Activated CD4-positive, alpha-beta T cell treated with anti-CD3 and anti-CD28 coated beads for 36 hours (primary cell): ENCODE data around the gene GRID1. TPM values are rescaled to one million over a fixed set of nuclear protein-coding genes. Genes with fewer than 3 reads are reported as not detected.
"Not testable (repeated sequence)": the region's sequence is repeated elsewhere in the genome, so short reads cannot be mapped to it uniquely, and the experiment has no call there.

Experiments used
- ATAC-seq: fragments of 200-7000 bp; cut with Tn5 transposase; one replicate; pipeline ENCODE4 v1.10.0; 2021; ENCODE audit warnings: mild to moderate bottlenecking, moderate library complexity
- CTCF ChIA-PET: fragments of 350-600 bp; sonication (Branson Sonifier 250); formaldehyde crosslinking; loops from one replicate; lab custom pipeline; 2021; ENCODE audit warnings: antibody characterized with exemption; lab: Charles Lee
- POLR2A ChIA-PET: fragments of 350-600 bp; sonication (Branson Sonifier 250); formaldehyde crosslinking; loops from one replicate; lab custom pipeline; 2021; ENCODE audit warnings: antibody characterized with exemption, inconsistent platforms; lab: Charles Lee
- DNase-seq: peaks from one replicate; pipeline ENCODE4 v3.0.0-alpha.2; 2020
- H3K27ac Mint-ChIP-seq: one replicate; pipeline ENCODE4 v1.8.0; 2021; ENCODE audit warnings: mixed read lengths
- H3K27me3 Mint-ChIP-seq: one replicate; pipeline ENCODE4 v1.8.0; 2021; ENCODE audit warnings: mixed read lengths
- H3K36me3 Mint-ChIP-seq: one replicate; pipeline ENCODE4 v1.8.0; 2021; ENCODE audit warnings: low read depth, mixed read lengths
- H3K4me1 Mint-ChIP-seq: one replicate; pipeline ENCODE4 v1.8.0; 2021; ENCODE audit warnings: mixed read lengths
- H3K4me3 Mint-ChIP-seq: one replicate; pipeline ENCODE4 v1.8.0; 2021; ENCODE audit warnings: mild to moderate bottlenecking, moderate library complexity, mixed read lengths
- H3K9me3 Mint-ChIP-seq: one replicate; pipeline ENCODE4 v1.8.0; 2021; ENCODE audit warnings: low read depth, mixed read lengths
- intact Hi-C, 2 experiments: fragments of 100-400 bp; cut with DNase I in 1 of 2; cut with micrococcal nuclease in 1 of 2; formaldehyde crosslinking; loops; one replicate each; pipeline versions ENCODE4 v1.14.2 to v1.15.1; 2022 to 2024; cut with DNase I, micrococcal nuclease
- total RNA-seq, 2 experiments: library from RNA; stranded (reverse); gene quantifications; one replicate each; pipeline ENCODE4 v1.2.3, GENCODE V29; 2021

Gene GRID1
- total RNA-seq, 2 experiments from 2014 or later: not detected

DNA sequence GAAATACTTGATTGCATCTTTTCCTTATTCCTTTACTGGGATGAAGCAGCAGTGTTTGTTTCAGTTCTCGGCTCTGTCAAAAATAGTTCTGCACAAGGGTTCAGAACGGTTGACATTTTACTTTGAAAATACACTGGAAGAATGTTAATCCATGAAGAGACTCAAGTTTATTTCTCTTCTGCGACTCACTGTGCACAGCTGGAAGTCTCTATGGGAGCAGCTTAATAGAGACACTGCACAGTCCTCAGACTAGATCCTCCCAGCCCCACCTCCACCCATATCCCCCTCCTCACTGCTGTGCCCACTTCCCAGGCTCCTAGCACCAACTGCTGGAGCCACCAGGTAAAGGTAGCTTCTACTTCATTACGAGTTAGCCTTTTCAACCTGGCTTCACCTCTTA lies 517.8 kb downstream of the GRID1 start:
- Mint-ChIP-seq H3K4me1 (no peaks in the 10 kb centered on the region), H3K27ac (no peak overlapping the region), H3K36me3 (no peaks in the 10 kb centered on the region), H3K9me3 (no peaks in the 10 kb centered on the region), H3K4me3 (no peak overlapping the region), H3K27me3 (no peaks in the 10 kb centered on the region)
- ChIA-PET CTCF (no interaction called here), POLR2A (no interaction called here)
- ATAC-seq: no peak
- no peak for DNase-seq
- intact Hi-C loops: no loop called here

DNA sequence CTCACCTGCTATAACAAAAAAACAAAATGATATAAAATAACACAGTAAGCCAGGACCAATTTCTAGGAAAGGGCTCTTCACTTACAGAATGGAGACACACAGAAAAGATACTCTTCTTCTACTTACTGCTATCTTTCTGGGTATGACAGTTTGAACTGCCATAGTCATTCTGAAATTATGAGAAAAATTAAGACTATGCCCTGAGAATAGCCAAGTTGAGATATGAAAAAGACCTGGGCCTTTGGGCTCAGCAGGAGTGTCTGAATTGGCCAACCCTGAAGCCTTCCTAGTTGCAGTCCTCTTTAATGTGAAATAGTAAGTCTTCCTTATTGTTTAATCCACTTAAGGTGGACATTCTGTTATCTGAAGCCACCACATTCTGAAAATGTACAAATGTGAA lies 519.5 kb downstream of the GRID1 start:
- ChIA-PET POLR2A (no interaction called here), CTCF (no interaction called here)
- no peaks in the 10 kb centered on the region for H3K36me3 Mint-ChIP-seq

DNA sequence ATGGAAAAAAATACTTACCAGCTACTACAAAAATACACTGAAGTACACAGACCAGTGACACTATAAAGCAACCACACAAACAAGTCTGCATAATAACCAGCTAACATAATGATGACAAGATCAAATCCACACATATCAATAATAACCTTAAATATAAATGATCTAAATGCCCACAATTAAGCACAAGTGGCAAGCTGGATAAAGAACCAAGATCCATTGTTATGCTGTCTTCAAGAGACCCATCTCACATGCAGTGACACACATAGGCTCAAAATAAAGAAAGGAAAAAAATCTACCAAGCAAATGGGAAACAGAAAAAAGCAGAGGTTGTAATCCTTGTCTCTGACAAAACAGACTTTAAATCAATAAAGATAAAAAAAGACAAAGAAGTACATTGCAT lies 527.9 kb downstream of the GRID1 start:
- H3K4me1 Mint-ChIP-seq, H3K27me3 Mint-ChIP-seq: not testable (repeated sequence)

More for the DNA sequence above, 519.5 kb downstream of the GRID1 start:
- ATAC-seq: no peak
- intact Hi-C loops: no loop called here
- Mint-ChIP-seq H3K27ac (no peak overlapping the region), H3K27me3 (no peaks in the 10 kb centered on the region), H3K9me3 (no peaks in the 10 kb centered on the region), H3K4me3 (no peak overlapping the region), H3K4me1 (no peaks in the 10 kb centered on the region)
- DNase-seq: no peak

DNA sequence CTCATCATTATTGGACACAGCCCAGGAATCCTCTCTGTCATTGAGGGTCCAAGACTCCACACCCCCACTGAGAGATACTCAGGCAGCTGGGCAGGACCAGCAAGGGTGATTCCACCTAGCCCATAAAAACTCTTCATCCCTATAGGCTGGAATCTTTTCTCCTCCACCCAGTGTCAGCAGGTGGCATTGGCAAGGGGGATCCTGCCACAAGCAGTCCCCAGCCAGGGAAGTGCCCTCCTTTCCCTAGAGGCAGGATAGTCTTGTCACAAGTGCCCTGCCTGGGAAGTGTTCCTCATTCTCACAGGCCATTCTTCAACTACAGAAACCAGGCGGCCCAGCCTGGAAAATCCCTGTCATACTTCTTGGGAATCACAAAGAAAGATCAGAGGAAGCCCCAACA lies 533.6 kb downstream of the GRID1 start:
- DNase-seq (no peak), ATAC-seq (no peak)
- Mint-ChIP-seq H3K9me3 (peaks cover 16% of the 10 kb centered on the region), H3K36me3 (no peaks in the 10 kb centered on the region), H3K27me3 (no peaks in the 10 kb centered on the region), H3K27ac (no peak overlapping the region), H3K4me1 (no peaks in the 10 kb centered on the region), H3K4me3 (no peak overlapping the region)
- intact Hi-C loops: no loop called here
- CTCF ChIA-PET: no interaction called here
- POLR2A ChIA-PET: no interaction called here

More for the DNA sequence above, 527.9 kb downstream of the GRID1 start:
- DNase-seq, intact Hi-C loops, H3K4me3 Mint-ChIP-seq, H3K36me3 Mint-ChIP-seq, H3K27ac Mint-ChIP-seq, ATAC-seq, POLR2A ChIA-PET: not testable (repeated sequence)
- CTCF ChIA-PET: interaction anchor here (1.3 kb wide), 1 partner anchor 33 kb away, joined by 3 read pairs; no protein-coding TSS in a partner anchor
- H3K9me3 Mint-ChIP-seq: peaks cover 28% of the 10 kb centered on the region

DNA sequence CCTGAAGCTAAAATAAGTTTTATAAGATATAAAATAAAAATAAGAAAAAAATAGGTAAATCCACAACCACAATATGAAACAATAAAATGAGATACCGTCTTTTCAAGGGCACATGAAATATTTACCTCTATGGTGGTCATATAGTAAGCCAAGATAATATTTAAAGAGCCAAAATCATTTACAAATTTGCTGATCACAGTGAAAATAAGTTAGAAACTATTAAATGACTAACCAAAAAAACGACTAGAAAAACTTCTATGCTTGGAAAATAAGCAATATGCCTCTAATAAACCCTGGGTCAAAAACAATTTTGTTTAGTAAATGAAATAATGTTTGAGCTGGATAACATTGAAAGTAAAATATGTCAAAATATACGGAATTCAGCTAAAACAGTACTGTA lies 535.2 kb downstream of the GRID1 start:
- POLR2A ChIA-PET: no interaction called here
- Mint-ChIP-seq H3K9me3 (peaks cover 9% of the 10 kb centered on the region), H3K4me3 (no peak overlapping the region), H3K27ac (no peak overlapping the region), H3K36me3 (no peaks in the 10 kb centered on the region), H3K4me1 (no peaks in the 10 kb centered on the region), H3K27me3 (peaks cover 5% of the 10 kb centered on the region)
- DNase-seq (no peak), ATAC-seq (no peak)
- intact Hi-C loops: no loop called here
- CTCF ChIA-PET: interaction anchor here (1.4 kb wide), 1 partner anchor 8 kb away, joined by 3 read pairs; no protein-coding TSS in a partner anchor

DNA sequence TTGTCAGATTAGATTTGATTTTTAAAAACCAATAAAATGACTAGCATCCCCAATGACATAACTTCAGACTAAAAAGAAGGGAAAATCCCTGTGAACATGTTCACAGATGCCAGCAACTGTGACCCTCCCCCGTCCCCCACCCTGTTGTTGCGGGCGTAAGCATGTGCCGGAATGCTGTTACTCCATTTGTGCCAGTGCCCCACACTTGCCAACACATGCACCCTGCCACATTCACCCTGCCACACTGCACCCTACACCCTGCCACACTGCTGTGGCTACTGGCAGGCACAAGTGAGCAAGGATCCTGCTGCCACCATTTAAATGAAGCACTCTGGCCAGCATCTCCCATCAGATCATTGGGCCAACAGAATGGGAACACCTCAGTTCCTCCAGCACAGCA lies 540.2 kb downstream of the GRID1 start:
- no peak for DNase-seq
- no peaks in the 10 kb centered on the region for H3K4me1 Mint-ChIP-seq
- intact Hi-C loops: no loop called here
- H3K27me3 Mint-ChIP-seq: peaks cover 7% of the 10 kb centered on the region
- ChIA-PET CTCF (interaction anchor here (0.8 kb wide), 1 partner anchor 321 kb away, joined by 4 read pairs; no protein-coding TSS in a partner anchor), POLR2A (no interaction called here)
- H3K36me3 Mint-ChIP-seq: no peaks in the 10 kb centered on the region
- no peak overlapping the region for H3K4me3 Mint-ChIP-seq
- ATAC-seq: no peak
- no peaks in the 10 kb centered on the region for H3K9me3 Mint-ChIP-seq
- no peak overlapping the region for H3K27ac Mint-ChIP-seq

DNA sequence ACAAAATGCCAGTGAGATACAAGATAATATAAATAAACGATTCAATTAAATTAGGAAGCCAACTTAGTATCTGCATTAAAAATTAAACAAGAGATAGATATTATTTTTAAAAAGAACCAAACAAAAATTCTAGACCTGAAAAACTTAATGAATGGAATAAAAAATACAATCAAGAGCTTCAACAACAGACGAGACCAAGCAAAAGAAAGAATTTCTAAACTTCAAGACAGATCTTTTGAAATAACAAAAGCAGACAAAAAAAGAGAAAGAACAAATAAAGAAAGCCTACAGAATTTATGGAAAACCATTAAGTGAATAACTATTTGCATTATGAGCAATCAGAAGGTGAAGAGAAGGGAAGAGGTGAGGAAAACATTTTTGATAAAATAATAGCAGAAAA lies 555.2 kb downstream of the GRID1 start:
- intact Hi-C loops: no loop called here
- ATAC-seq: no peak
- Mint-ChIP-seq H3K27me3 (no peaks in the 10 kb centered on the region), H3K9me3 (peaks cover 25% of the 10 kb centered on the region), H3K4me3 (no peak overlapping the region), H3K36me3 (no peaks in the 10 kb centered on the region), H3K27ac (no peak overlapping the region), H3K4me1 (no peaks in the 10 kb centered on the region)
- ChIA-PET CTCF (no interaction called here), POLR2A (no interaction called here)
- DNase-seq: no peak

DNA sequence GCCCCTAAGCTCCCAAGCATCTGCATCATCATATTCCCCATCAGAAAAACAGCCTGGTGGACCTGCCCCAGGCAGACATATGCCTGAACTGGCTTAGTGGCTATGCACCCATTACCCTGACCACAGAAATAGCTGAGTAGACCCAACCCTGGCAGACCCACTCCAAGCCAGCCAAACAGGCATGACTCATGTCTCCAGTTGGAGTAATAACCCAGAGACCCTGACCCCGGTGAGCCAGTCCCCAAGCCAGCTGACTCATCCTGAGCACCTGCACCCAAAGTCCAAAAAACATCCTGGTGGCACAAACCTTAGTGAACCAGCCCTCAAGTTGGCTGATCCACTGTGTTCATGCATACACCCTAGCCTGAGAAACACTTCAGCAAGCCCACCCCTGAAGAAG lies 555.9 kb downstream of the GRID1 start:
- intact Hi-C loops: no loop called here
- ChIA-PET CTCF (no interaction called here), POLR2A (no interaction called here)
- Mint-ChIP-seq H3K4me1 (no peaks in the 10 kb centered on the region), H3K4me3 (no peak overlapping the region), H3K27me3 (no peaks in the 10 kb centered on the region), H3K36me3 (no peaks in the 10 kb centered on the region), H3K27ac (no peak overlapping the region), H3K9me3 (peaks cover 25% of the 10 kb centered on the region)
- ATAC-seq (no peak), DNase-seq (no peak)

DNA sequence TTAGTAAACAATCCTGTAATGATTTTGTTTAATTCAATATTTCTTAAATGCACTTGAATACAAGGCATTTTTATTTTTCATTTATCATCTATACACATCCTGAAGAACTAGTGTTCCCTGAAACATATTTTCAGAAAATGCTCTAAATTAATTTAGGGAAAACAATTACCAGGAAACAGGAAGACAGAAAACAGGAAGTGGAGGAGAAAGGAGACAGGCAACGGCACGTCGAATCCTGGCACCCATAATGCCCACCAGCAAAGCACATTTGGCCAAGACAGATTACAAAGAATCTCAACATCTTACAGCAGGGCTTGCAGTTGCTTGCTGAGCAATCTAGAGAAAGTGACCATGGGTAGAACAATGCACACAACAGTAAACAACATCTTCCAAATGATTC lies 571.1 kb downstream of the GRID1 start:
- Mint-ChIP-seq H3K27ac (no peak overlapping the region), H3K27me3 (peaks cover 19% of the 10 kb centered on the region), H3K4me3 (no peak overlapping the region), H3K9me3 (no peaks in the 10 kb centered on the region), H3K4me1 (peaks cover 5% of the 10 kb centered on the region), H3K36me3 (no peaks in the 10 kb centered on the region)
- ATAC-seq (no peak), DNase-seq (no peak)
- ChIA-PET POLR2A (no interaction called here), CTCF (no interaction called here)
- intact Hi-C loops: no loop called here

DNA sequence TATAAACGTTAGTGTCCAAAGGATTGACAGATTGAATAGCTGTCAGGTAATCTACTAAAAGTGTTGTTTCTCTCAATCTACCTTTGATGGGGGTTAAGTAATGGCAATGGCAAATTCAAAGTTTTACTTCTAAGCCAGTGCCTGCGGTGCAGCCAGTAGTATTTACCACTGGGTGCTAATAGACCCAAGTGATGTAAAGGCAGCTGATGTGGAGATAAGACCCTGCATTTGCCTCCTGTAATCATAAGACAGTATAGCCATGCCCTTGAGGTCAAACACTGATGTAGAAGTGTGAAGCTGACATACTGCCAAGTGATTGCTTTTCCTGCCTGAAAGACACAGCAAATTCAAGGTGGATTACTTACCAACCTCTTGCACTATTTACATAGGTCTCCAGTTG lies 572.0 kb downstream of the GRID1 start:
- ATAC-seq: no peak
- ChIA-PET POLR2A (no interaction called here), CTCF (no interaction called here)
- no peaks in the 10 kb centered on the region for H3K9me3 Mint-ChIP-seq
- H3K27me3 Mint-ChIP-seq: peaks cover 18% of the 10 kb centered on the region
- no peak for DNase-seq
- H3K27ac Mint-ChIP-seq: no peak overlapping the region
- H3K36me3 Mint-ChIP-seq: no peaks in the 10 kb centered on the region
- H3K4me1 Mint-ChIP-seq: peaks cover 5% of the 10 kb centered on the region
- no peak overlapping the region for H3K4me3 Mint-ChIP-seq
- intact Hi-C loops: loop anchor here in 1 of 2 experiments (5.0 kb wide), 1 partner anchor 583 kb away; no protein-coding TSS in a partner anchor

DNA sequence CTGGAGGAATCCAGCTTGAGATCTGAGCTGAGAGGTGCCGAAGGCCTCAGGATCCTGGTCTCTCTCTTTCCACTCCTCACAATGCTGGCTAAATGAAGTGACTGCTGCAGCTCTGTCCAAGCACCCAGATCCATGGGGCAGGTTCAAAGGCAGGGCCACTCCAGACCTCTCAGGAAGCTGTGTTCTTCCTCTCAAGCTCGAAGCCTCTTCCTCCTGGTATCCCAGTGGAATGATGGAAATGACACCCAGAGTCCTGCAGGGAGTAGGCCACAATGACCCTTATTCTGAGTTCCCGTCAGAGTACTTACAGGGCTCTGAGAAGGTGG lies 574.1 kb downstream of the GRID1 start:
- POLR2A ChIA-PET: no interaction called here
- no peaks in the 10 kb centered on the region for H3K9me3 Mint-ChIP-seq
- CTCF ChIA-PET: interaction anchor here (0.6 to 1.3 kb wide), 3 partner anchors 10 to 36 kb away, joined by 3 to 4 read pairs (median 3); no protein-coding TSS in a partner anchor
- no peaks in the 10 kb centered on the region for H3K36me3 Mint-ChIP-seq
- no peak for ATAC-seq
- H3K27me3 Mint-ChIP-seq: peaks cover 6% of the 10 kb centered on the region
- H3K4me1 Mint-ChIP-seq: peaks cover 5% of the 10 kb centered on the region
- intact Hi-C loops: loop anchor here in 1 of 2 experiments (5.0 kb wide), 1 partner anchor 585 kb away; no protein-coding TSS in a partner anchor
- no peak overlapping the region for H3K27ac Mint-ChIP-seq
- no peak overlapping the region for H3K4me3 Mint-ChIP-seq
- DNase-seq: no peak

DNA sequence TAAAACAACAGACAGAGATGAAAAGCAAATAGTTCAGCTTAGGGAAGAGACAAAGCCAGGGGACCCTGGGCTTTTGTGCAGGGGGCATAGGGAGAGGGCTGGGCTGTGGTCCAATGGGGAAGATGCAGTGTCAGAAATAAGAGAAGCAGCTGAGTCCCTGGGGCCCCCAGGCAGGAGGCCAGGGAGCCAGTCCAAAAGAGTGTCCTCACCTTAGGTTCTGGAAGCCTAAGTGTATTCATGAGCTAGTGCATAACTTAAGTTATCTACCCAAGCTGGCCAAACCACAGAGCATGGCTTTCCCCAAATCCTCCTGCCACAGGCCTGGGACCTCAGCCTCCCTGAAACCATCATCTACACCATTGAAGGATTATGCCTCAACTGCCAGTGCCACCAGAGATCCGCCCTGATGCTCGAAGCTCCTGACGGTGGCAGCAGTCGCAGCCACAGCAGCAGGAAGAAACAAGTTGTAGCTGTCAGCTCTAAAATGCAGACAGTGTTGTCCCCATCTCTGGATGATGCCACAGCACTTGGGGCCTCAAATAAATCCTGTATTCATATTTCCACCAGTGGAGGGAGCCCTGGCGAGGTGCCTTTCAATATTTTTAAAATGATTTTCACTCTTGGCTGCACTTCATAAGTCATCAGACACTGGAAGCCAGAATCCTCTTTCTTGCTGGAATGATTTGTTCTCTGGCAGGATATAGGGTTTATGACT lies 574.6 kb downstream of the GRID1 start:
- no peaks in the 10 kb centered on the region for H3K36me3 Mint-ChIP-seq
- DNase-seq (no peak), ATAC-seq (no peak)
- intact Hi-C loops: loop anchor here in 1 of 2 experiments (5.0 kb wide), 1 partner anchor 585 kb away; no protein-coding TSS in a partner anchor
- H3K4me1 Mint-ChIP-seq: peaks cover 5% of the 10 kb centered on the region
- CTCF ChIA-PET: interaction anchor here (0.7 kb wide), 1 partner anchor 16 kb away, joined by 3 read pairs; no protein-coding TSS in a partner anchor
- no peak overlapping the region for H3K27ac Mint-ChIP-seq
- POLR2A ChIA-PET: no interaction called here
- peaks cover 6% of the 10 kb centered on the region for H3K27me3 Mint-ChIP-seq
- H3K9me3 Mint-ChIP-seq: no peaks in the 10 kb centered on the region
- no peak overlapping the region for H3K4me3 Mint-ChIP-seq
